Measurements from ENCODE around the gene CER1.
"Not testable (repeated sequence)": the region's sequence is repeated elsewhere in the genome, so short reads cannot be mapped to it uniquely, and the experiment has no call there.

The CER1 gene

GRCh38 chr9:14715102-14715501 is 7.4 kb downstream of the CER1 start:
- DNase-seq (ENCODE audit: low read depth in 2 of 2) = peak; percentile 7 to 14

GRCh38 chr9:14713187-14713767 is 9.3 kb downstream of the CER1 start:
- no peak for DNase-seq (ENCODE audit: low read depth in 2 of 2)

DNA sequence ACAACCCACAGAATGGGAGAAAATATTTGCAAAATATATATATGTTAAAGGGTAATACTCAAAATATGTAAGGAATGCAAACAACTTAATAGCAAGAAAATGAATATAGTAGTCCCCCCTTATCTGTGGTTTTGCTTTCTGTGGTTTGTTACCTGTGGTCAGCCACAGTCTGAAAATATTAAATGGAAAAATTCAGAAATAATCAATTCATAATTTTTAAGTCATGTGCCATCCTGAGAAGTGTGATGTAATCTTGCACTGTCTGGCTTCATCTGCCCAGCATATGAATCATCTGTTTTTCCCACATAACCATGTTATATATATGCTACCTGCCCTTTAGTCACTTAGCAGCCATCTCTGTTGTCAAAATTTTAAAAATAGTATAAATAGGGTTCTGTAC is 11.7 kb downstream of the CER1 start:
- DNase-seq (ENCODE audit: low read depth in 2 of 2) = peak; percentile 38 to 48

DNA sequence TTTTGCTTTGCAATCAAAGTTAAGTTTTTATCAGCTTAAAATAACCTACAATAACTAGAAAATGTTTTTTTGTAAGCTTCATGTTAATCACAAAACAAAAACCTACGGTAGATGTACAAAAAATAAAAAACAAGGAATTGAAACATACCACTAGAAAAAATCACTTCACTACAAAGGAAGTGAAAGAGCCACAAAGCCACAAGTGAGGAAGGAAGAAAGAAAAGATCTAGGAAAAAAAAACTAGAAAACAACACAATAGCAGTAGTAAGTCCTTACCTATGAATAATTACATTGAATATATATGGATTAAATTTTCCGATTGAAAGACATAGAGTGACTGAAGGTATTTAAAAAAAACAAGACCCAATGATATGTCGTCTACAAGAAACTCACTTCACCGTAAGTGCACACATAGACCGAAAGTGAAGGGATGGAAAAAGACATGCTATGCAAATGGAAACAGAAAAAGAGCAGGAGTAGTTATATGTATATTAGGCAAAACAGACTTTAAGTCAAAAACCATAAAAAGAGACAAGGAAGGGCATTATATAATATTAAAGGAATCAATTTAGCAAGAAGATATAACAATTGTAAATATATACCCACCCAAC is 15.9 kb downstream of the CER1 start:
- no peak for DNase-seq (ENCODE audit: low read depth in 2 of 2)

DNA sequence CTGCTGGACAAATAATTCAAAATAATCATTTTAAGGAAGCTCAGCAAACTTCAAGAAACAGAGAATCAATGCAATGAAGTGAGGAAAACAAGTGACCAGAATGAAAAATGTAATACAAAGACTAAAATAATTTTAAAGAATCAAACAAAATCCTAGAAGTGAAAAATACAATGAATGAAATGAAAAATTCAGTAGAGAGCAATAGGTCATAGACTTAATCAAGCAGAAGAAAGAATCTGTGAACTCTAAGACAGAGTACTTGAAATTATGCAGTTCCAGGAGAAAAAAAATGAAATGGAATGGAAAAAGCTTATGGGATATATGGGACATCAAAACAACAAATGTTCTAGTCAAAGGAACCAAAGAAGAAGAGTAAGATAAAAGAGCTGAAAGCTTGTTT is 17.5 kb downstream of the CER1 start:
- no peak for DNase-seq (ENCODE audit: low read depth in 2 of 2)

- no peak for DNase-seq (ENCODE audit: low read depth in 2 of 2)
These were observed 18.3 kb downstream of the CER1 start for GRCh38 chr9:14704281-14704680.

DNA sequence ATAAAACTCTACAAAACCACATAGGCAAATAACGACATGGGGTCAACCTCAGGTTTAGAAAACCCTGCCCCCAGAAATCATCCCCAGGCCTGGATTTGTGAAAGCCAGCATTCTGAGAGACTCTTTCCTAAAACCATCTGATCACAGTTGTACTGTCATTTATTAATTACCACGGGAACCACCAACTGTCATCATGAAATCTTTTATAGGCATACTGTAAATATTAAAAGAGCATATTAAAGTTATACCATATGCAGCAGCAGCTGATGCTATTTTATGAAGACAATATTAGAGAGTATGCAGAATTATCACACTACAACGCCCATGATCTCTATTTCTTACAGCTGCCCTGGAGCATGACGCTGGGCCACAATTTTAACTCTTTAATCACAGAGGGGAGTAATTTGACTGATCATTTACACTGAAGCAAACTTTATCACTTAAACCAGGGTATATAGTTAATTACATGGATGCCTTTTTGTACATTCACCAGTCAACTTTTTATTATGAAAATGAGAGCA is 20.3 kb downstream of the CER1 start:
- no peak for DNase-seq (ENCODE audit: low read depth in 2 of 2)

DNA sequence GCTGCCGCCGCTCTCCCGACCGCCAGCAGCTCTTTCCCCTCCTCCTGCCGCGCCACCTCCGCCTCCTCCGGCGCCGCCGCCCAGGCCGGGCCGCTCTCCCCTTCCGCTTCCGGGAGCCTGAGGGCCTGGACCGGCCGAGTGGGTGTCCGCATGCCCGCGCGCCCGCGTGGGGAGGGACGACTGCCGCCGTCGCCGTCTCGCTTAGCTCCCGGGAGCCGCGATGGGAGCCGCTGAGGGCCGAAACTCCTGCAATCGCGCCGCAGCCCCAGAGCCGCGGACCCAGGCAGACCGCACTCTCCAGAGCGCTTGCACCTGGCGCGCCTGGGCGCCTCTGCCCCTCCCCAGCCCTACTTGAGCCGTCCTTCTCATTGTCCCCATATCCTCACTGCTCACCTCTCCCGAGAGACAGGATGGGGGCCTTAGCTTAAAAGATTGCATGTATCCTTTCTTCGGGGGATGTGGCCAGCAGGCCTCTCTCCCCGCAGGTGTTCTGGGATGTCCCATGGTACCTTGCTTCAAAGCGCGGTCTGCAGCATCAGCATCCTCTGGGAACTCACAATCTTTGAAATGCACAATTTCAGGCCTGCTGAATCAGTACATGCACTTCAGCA is 29.2 kb downstream of the CER1 start, which contains the start of gene ZDHHC21:
ZDHHC21 (minus strand) TSS at position 182 of the 611 bp plus-strand sequence. CDS start 19,092 bp downstream, outside the sequence.
- peak in 1 of 2 experiments; percentile 21 for DNase-seq (ENCODE audit: low read depth in 2 of 2)

GRCh38 chr9:14692470-14693250 is 29.9 kb downstream of the CER1 start:
- DNase-seq (ENCODE audit: low read depth in 2 of 2) = no peak

- DNase-seq (ENCODE audit: low read depth in 2 of 2) = no peak
These were observed 31.4 kb downstream of the CER1 start for GRCh38 chr9:14690948-14691730.

DNA sequence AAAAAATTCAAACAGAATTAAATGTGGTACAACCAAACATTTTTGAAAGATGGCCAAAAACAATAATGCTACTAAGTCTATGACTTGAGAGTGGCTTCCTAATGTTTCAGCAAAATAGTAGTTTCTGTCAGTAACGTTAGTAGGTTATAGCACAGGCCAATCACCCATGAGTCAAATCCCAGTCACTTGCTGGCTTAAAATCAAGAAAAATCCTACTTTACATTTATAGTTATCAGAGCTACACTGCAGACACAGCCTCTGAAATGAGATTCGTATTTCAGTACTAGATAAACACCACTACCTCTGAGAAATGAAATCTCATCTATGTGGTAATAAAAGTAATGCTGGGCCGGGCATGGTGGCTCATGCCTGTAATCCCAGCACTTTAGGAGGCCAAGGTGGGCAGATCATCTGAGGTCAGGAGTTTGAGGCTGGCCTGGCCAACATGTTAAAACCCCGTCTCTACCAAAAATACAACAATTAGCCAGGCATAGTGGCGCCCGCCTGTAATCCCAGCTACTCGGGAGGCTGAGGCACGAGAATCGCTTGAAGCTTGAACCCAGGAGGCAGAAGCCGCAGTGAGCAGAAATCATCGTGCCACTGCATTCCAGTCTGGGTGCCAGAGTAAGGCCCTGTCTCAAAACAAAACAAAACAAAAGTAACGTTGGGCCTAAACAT is 35.4 kb downstream of the CER1 start:
- peak; percentile 59 to 60 for DNase-seq (ENCODE audit: low read depth in 2 of 2)

- no peak for DNase-seq (ENCODE audit: low read depth in 2 of 2)
These were observed 36.4 kb downstream of the CER1 start for GRCh38 chr9:14686168-14686567.

- DNase-seq (ENCODE audit: low read depth in 2 of 2) = not testable (repeated sequence)
These were observed 39.9 kb downstream of the CER1 start for GRCh38 chr9:14682616-14683015.

DNA sequence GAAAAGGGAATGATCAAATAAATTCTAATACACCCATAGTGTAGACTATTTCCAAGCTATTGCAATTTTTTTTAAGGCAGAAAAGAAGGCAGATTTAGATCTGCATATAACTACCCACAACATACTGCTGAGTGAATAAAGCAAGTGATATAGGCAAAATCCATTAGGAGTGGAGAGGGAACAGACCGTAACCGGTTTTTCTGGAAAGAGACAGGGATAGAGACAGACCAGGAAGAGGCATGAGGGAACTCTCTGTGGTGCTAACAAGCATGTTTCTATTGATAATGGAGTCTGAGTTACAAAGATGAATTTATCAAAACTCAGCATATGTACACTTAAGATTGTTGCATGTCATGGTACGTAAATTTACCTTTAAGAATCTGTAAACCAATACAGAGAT is 43.8 kb downstream of the CER1 start:
- no peak for DNase-seq (ENCODE audit: low read depth in 2 of 2)

DNA sequence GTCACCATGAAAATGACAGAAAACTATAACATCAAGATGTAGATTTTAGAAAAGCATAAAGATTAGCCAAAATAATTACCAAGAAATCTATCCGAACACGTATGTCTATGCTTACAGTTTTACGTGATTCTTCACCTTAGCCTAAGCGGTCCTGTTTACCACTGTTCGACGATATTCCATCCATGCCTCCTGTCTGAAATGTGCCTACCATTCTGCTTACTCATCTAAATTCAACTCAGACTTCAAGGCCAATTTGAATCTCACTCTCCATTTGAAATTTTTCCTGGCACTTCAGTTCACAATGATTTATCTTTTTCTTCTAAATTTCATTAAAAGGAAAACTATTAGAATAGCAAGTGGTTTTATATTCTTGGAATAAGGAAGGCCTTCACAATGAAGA is 44.7 kb downstream of the CER1 start:
- DNase-seq (ENCODE audit: low read depth in 2 of 2) = no peak

DNA sequence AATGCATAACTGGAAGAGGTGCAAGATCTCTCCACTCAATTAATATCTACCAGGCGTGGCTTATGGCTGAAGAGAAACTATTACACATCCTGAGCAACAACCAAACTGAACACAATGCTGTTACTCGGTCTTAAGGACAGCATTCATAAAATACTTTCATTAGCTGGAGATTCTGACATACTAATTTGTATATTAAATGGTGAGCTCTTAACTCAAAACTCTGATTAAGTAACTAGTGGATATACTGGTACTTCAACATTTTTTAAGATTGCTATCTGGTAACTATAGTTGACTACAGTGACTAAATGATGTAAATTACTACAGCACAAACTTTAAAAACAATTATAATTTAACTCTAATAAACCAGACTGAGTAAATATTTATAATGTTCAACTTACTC is 45.1 kb downstream of the CER1 start:
- DNase-seq (ENCODE audit: low read depth in 2 of 2) = no peak

- no peak for DNase-seq (ENCODE audit: low read depth in 2 of 2)
These were observed 47.9 kb downstream of the CER1 start for GRCh38 chr9:14674630-14675029.

GRCh38 chr9:14671377-14671776 is 51.2 kb downstream of the CER1 start:
- DNase-seq (ENCODE audit: low read depth in 2 of 2) = no peak

GRCh38 chr9:14670718-14671117 is 51.8 kb downstream of the CER1 start:
- no peak for DNase-seq (ENCODE audit: low read depth in 2 of 2)

Measured in fibroblast of skin of left quadriceps (primary cell).